Parathyroid adenoma (tissue), 2 donors: ENCODE results near the gene RRP9.

Experiments
- H2AFZ ChIP-seq: fragments of 300-600 bp; sonication (generic); one replicate; pipeline ENCODE4 v1.7.0; 2017; ENCODE audit warnings: antibody characterized with exemption, mild to moderate bottlenecking
- H3K27ac ChIP-seq: fragments of 300-600 bp; sonication (generic); one replicate; pipeline ENCODE4 v1.7.0; 2017
- H3K27me3 ChIP-seq: fragments of 300-600 bp; sonication (generic); one replicate; pipeline ENCODE4 v1.7.0; 2017; ENCODE audit warnings: low read length; ENCODE audit not compliant: control insufficient read depth, insufficient read depth
- H3K36me3 ChIP-seq: fragments of 300-600 bp; sonication (generic); one replicate; pipeline ENCODE4 v1.7.0; 2017; ENCODE audit warnings: low read length; ENCODE audit not compliant: control insufficient read depth, insufficient read depth
- H3K4me1 ChIP-seq: fragments of 300-600 bp; sonication (generic); one replicate; pipeline ENCODE4 v1.7.0; 2017; ENCODE audit warnings: control low read depth
- H3K4me2 ChIP-seq: fragments of 300-600 bp; sonication (generic); one replicate; pipeline ENCODE4 v1.7.0; 2017; ENCODE audit warnings: low read length
- H3K4me3 ChIP-seq: fragments of 300-600 bp; sonication (generic); one replicate; pipeline ENCODE4 v1.7.0; 2017; ENCODE audit warnings: low read depth, low read length
- H3K79me2 ChIP-seq: fragments of 300-600 bp; sonication (generic); one replicate; pipeline ENCODE4 v1.7.0; 2017; ENCODE audit warnings: control low read depth
- H3K9ac ChIP-seq: fragments of 300-600 bp; sonication (generic); one replicate; pipeline ENCODE4 v1.7.0; 2017; ENCODE audit warnings: mild to moderate bottlenecking
- H3K9me3 ChIP-seq: fragments of 300-600 bp; sonication (generic); one replicate; pipeline ENCODE4 v1.7.0; 2017; ENCODE audit warnings: low read length; ENCODE audit not compliant: control insufficient read depth
- CTCF ChIP-seq: fragments of 300-600 bp; sonication (generic); IDR thresholded peaks from one replicate; pipeline ENCODE4 v1.7.0; 2017; ENCODE audit warnings: antibody characterized with exemption, mild to moderate bottlenecking
- donor health status: primary hyperparathyroidism.

RRP9 gene

GRCh38 chr3:51971350-51971749, 29.6 kb upstream of the RRP9 start:
- H3K36me3 ChIP-seq: no peaks in the 10 kb centered on the region
- H3K9ac ChIP-seq: no peak overlapping the region
- TF ChIP-seq CTCF: no peak
- H2AFZ ChIP-seq: no peak overlapping the region
- H3K9me3 ChIP-seq: no peaks in the 10 kb centered on the region
- H3K4me3 ChIP-seq: no peak overlapping the region
- H3K79me2 ChIP-seq: no peaks in the 10 kb centered on the region
- no peaks in the 10 kb centered on the region for H3K27me3 ChIP-seq
- H3K4me2 ChIP-seq: no peak overlapping the region
- H3K4me1 ChIP-seq: peaks cover 22% of the 10 kb centered on the region
- H3K27ac ChIP-seq: no peak overlapping the region

- Histone ChIP-seq H3K9ac (no peak overlapping the region), H3K4me3 (no peak overlapping the region), H3K27me3 (no peaks in the 10 kb centered on the region), H3K36me3 (no peaks in the 10 kb centered on the region), H2AFZ (no peak overlapping the region), H3K79me2 (no peaks in the 10 kb centered on the region), H3K4me2 (no peak overlapping the region), H3K9me3 (no peaks in the 10 kb centered on the region), H3K27ac (peak overlapping the region; percentile 21), H3K4me1 (peaks cover 26% of the 10 kb centered on the region)
- TF ChIP-seq CTCF: no peak
Observed at GRCh38 chr3:51970606-51971300, 29.0 kb upstream of the RRP9 start.

- no peak overlapping the region for H2AFZ ChIP-seq
- no peak overlapping the region for H3K9ac ChIP-seq
- H3K27ac ChIP-seq: no peak overlapping the region
- H3K4me2 ChIP-seq: no peak overlapping the region
- no peaks in the 10 kb centered on the region for H3K9me3 ChIP-seq
- H3K79me2 ChIP-seq: no peaks in the 10 kb centered on the region
- H3K27me3 ChIP-seq: no peaks in the 10 kb centered on the region
- H3K4me3 ChIP-seq: no peak overlapping the region
- no peak for TF ChIP-seq CTCF
- H3K36me3 ChIP-seq: no peaks in the 10 kb centered on the region
- peaks cover 23% of the 10 kb centered on the region for H3K4me1 ChIP-seq
Observed at GRCh38 chr3:51969841-51970240, 28.1 kb upstream of the RRP9 start.

- Histone ChIP-seq H3K27ac (no peak overlapping the region), H3K4me1 (peaks cover 18% of the 10 kb centered on the region), H2AFZ (no peak overlapping the region), H3K36me3 (no peaks in the 10 kb centered on the region), H3K4me3 (no peak overlapping the region), H3K27me3 (no peaks in the 10 kb centered on the region), H3K79me2 (no peaks in the 10 kb centered on the region), H3K9me3 (no peaks in the 10 kb centered on the region), H3K4me2 (no peak overlapping the region), H3K9ac (no peak overlapping the region)
- TF ChIP-seq CTCF: no peak
Observed at GRCh38 chr3:51968883-51969678, 27.4 kb upstream of the RRP9 start.
